Measurements from ENCODE around the gene IQSEC3.
"Not testable (repeated sequence)": the region's sequence is repeated elsewhere in the genome, so short reads cannot be mapped to it uniquely, and the experiment has no call there.

IQSEC3 gene

GRCh38 chr12:120951-121350 lies 54.4 kb downstream of the IQSEC3 start:
- no peak overlapping the region for H3K27ac ChIP-seq (ENCODE audit: low read depth, low read length)
- no peaks in the 10 kb centered on the region for H3K36me3 ChIP-seq (ENCODE audit: control insufficient read depth in 1 of 2, insufficient read depth in 2 of 2, low read length in 2 of 2)
- no peak overlapping the region for H3K9ac ChIP-seq (ENCODE audit: low read depth in 1 of 2, low read length in 2 of 2)
- H3K4me3 ChIP-seq (ENCODE audit: low read depth in 1 of 2, low read length in 2 of 2) = no peak overlapping the region
- H3K9me3 ChIP-seq (ENCODE audit: control insufficient read depth in 1 of 2, low read length in 2 of 2) = no peaks in the 10 kb centered on the region
- H3K27me3 ChIP-seq (ENCODE audit: control insufficient read depth in 1 of 2, insufficient read depth in 2 of 2, low read length in 2 of 2) = no peaks in the 10 kb centered on the region
- no peaks in the 10 kb centered on the region for H3K4me1 ChIP-seq (ENCODE audit: control insufficient read depth in 1 of 2, insufficient read depth in 2 of 2, low read length in 2 of 2)

DNA sequence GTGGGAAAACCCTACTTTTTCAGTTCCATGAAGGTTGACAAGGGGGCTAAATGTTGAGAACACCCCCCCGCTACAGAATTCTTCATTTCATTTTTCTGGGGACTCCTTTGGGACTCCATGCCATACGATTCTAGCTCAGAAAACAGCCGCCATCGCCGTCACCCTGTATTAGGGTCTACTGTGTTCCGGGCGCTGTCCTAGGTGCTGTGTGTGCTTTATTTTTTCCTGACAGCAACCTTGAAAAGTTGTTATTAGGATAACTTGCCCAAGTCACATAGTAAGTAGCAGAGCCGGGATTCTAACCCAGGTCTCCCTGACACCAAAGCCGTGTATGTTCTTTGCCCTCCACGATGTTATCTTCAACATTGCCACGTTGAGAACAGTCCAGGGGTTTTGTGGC lies 55.1 kb downstream of the IQSEC3 start:
- Histone ChIP-seq H3K9ac (ENCODE audit: low read depth in 1 of 2, low read length in 2 of 2) (no peak overlapping the region), H3K27ac (ENCODE audit: low read depth, low read length) (no peak overlapping the region), H3K9me3 (ENCODE audit: control insufficient read depth in 1 of 2, low read length in 2 of 2) (no peaks in the 10 kb centered on the region), H3K4me1 (ENCODE audit: control insufficient read depth in 1 of 2, insufficient read depth in 2 of 2, low read length in 2 of 2) (no peaks in the 10 kb centered on the region), H3K4me3 (ENCODE audit: low read depth in 1 of 2, low read length in 2 of 2) (no peak overlapping the region), H3K27me3 (ENCODE audit: control insufficient read depth in 1 of 2, insufficient read depth in 2 of 2, low read length in 2 of 2) (no peaks in the 10 kb centered on the region), H3K36me3 (ENCODE audit: control insufficient read depth in 1 of 2, insufficient read depth in 2 of 2, low read length in 2 of 2) (no peaks in the 10 kb centered on the region)

DNA sequence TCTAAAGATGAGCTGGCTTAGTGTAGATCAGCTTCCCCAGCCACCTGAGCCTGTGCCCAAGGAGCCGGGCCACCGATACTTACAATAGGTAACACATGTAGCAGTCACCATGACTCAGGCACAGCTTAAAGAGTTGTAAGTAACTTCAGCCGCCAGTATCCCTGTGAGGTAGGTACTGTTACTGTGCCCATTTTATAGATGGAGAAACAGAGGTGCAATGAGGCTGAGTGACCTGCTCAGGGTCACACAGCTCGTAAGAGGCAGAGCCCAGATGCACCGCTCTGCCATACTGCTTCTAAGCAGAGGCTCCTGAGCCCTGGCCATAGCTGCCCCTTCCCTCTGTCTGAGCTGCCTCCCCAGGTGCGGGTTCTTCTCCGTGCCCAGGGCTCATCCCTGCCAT lies 58.5 kb downstream of the IQSEC3 start:
- Histone ChIP-seq H3K27me3 (ENCODE audit: control insufficient read depth in 1 of 2, insufficient read depth in 2 of 2, low read length in 2 of 2) (peaks cover 0 to 8% of the 10 kb centered on the region in 2 donors), H3K4me3 (ENCODE audit: low read depth in 1 of 2, low read length in 2 of 2) (no peak overlapping the region), H3K27ac (ENCODE audit: low read depth, low read length) (no peak overlapping the region), H3K4me1 (ENCODE audit: control insufficient read depth in 1 of 2, insufficient read depth in 2 of 2, low read length in 2 of 2) (no peaks in the 10 kb centered on the region), H3K9ac (ENCODE audit: low read depth in 1 of 2, low read length in 2 of 2) (no peak overlapping the region), H3K36me3 (ENCODE audit: control insufficient read depth in 1 of 2, insufficient read depth in 2 of 2, low read length in 2 of 2) (no peaks in the 10 kb centered on the region), H3K9me3 (ENCODE audit: control insufficient read depth in 1 of 2, low read length in 2 of 2) (no peaks in the 10 kb centered on the region)

GRCh38 chr12:125566-125965 lies 59.0 kb downstream of the IQSEC3 start:
- no peak overlapping the region for H3K27ac ChIP-seq (ENCODE audit: low read depth, low read length)
- no peaks in the 10 kb centered on the region for H3K36me3 ChIP-seq (ENCODE audit: control insufficient read depth in 1 of 2, insufficient read depth in 2 of 2, low read length in 2 of 2)
- H3K4me1 ChIP-seq (ENCODE audit: control insufficient read depth in 1 of 2, insufficient read depth in 2 of 2, low read length in 2 of 2) = no peaks in the 10 kb centered on the region
- H3K9me3 ChIP-seq (ENCODE audit: control insufficient read depth in 1 of 2, low read length in 2 of 2) = no peaks in the 10 kb centered on the region
- no peak overlapping the region for H3K4me3 ChIP-seq (ENCODE audit: low read depth in 1 of 2, low read length in 2 of 2)
- no peak overlapping the region for H3K9ac ChIP-seq (ENCODE audit: low read depth in 1 of 2, low read length in 2 of 2)
- peaks cover 0 to 8% of the 10 kb centered on the region in 2 donors for H3K27me3 ChIP-seq (ENCODE audit: control insufficient read depth in 1 of 2, insufficient read depth in 2 of 2, low read length in 2 of 2)

DNA sequence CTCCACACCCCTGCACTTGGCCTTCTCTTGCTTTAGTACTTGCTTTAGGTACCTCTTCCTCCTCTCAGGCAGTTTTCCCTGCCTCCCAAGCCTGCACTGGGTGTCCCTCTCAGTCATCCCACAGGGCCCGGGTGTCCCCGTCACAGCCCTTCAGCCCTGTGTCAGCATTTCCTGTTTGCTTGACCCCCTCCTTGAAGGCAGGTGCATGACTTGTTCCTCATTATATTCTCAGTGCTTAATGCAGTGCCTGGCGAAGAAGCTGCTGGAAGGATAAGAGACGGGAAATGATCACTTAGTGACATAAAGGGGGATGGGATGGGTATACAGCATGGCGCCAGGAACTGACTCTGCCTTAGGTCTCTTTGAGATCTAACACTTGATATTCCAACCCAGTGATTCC lies 61.5 kb downstream of the IQSEC3 start:
- Histone ChIP-seq H3K9me3 (ENCODE audit: control insufficient read depth in 1 of 2, low read length in 2 of 2) (no peaks in the 10 kb centered on the region), H3K9ac (ENCODE audit: low read depth in 1 of 2, low read length in 2 of 2) (no peak overlapping the region), H3K27ac (ENCODE audit: low read depth, low read length) (no peak overlapping the region), H3K4me3 (ENCODE audit: low read depth in 1 of 2, low read length in 2 of 2) (no peak overlapping the region), H3K36me3 (ENCODE audit: control insufficient read depth in 1 of 2, insufficient read depth in 2 of 2, low read length in 2 of 2) (no peaks in the 10 kb centered on the region), H3K4me1 (ENCODE audit: control insufficient read depth in 1 of 2, insufficient read depth in 2 of 2, low read length in 2 of 2) (no peaks in the 10 kb centered on the region), H3K27me3 (ENCODE audit: control insufficient read depth in 1 of 2, insufficient read depth in 2 of 2, low read length in 2 of 2) (peaks cover 0 to 8% of the 10 kb centered on the region in 2 donors)

- Histone ChIP-seq H3K9ac (ENCODE audit: low read depth in 1 of 2, low read length in 2 of 2) (no peak overlapping the region), H3K9me3 (ENCODE audit: control insufficient read depth in 1 of 2, low read length in 2 of 2) (no peaks in the 10 kb centered on the region), H3K4me3 (ENCODE audit: low read depth in 1 of 2, low read length in 2 of 2) (no peak overlapping the region), H3K27ac (ENCODE audit: low read depth, low read length) (no peak overlapping the region), H3K4me1 (ENCODE audit: control insufficient read depth in 1 of 2, insufficient read depth in 2 of 2, low read length in 2 of 2) (no peaks in the 10 kb centered on the region), H3K27me3 (ENCODE audit: control insufficient read depth in 1 of 2, insufficient read depth in 2 of 2, low read length in 2 of 2) (peaks cover 0 to 8% of the 10 kb centered on the region in 2 donors), H3K36me3 (ENCODE audit: control insufficient read depth in 1 of 2, insufficient read depth in 2 of 2, low read length in 2 of 2) (no peaks in the 10 kb centered on the region)
These were observed 62.4 kb downstream of the IQSEC3 start for GRCh38 chr12:129001-129400.

DNA sequence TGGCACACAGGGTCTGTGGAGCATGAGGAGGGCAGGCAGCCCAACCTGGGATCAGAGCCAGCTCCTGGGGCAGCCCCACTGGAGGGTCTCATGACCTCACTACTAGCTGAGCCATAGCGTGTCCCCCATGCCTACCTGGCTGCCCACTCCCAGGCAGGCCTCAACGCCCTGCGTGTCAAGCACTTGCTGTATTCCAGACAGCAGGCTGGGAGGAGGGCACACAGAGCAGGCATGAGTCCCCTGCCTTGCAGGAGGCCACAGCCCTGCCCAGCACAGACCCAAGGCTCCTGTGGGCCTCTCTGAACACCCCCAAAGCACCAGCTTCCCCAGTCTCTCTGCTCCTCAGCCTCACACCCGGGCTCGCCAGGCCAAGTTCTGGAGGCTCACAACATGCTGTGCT lies 64.0 kb downstream of the IQSEC3 start:
- Histone ChIP-seq H3K36me3 (ENCODE audit: control insufficient read depth in 1 of 2, insufficient read depth in 2 of 2, low read length in 2 of 2) (no peaks in the 10 kb centered on the region), H3K9ac (ENCODE audit: low read depth in 1 of 2, low read length in 2 of 2) (no peak overlapping the region), H3K4me1 (ENCODE audit: control insufficient read depth in 1 of 2, insufficient read depth in 2 of 2, low read length in 2 of 2) (peaks cover 0 to 4% of the 10 kb centered on the region in 2 donors), H3K4me3 (ENCODE audit: low read depth in 1 of 2, low read length in 2 of 2) (no peak overlapping the region), H3K9me3 (ENCODE audit: control insufficient read depth in 1 of 2, low read length in 2 of 2) (no peaks in the 10 kb centered on the region), H3K27me3 (ENCODE audit: control insufficient read depth in 1 of 2, insufficient read depth in 2 of 2, low read length in 2 of 2) (peaks cover 0 to 8% of the 10 kb centered on the region in 2 donors), H3K27ac (ENCODE audit: low read depth, low read length) (no peak overlapping the region)

DNA sequence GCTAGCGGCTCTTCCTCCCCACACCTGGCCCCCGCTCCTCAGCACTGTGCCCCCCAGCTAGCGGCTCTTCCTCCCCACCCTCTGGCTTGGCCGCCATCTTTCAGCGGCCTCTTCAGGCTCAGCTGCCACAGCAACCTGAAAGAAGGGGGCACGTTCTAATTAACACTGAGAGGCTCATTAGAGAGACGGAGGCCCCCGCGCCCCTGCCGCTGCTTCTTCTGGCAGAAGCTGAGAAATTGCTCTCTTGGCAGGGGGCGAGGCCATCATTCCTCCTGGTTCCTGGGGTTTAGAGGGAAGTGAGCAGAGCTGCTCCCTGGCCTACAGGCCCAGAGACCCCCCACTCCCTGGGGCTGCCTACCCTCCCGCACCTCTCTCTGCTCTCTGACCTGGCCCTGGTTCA lies 64.4 kb downstream of the IQSEC3 start:
- no peaks in the 10 kb centered on the region for H3K9me3 ChIP-seq (ENCODE audit: control insufficient read depth in 1 of 2, low read length in 2 of 2)
- H3K9ac ChIP-seq (ENCODE audit: low read depth in 1 of 2, low read length in 2 of 2) = no peak overlapping the region
- no peak overlapping the region for H3K4me3 ChIP-seq (ENCODE audit: low read depth in 1 of 2, low read length in 2 of 2)
- no peak overlapping the region for H3K27ac ChIP-seq (ENCODE audit: low read depth, low read length)
- peaks cover 0 to 4% of the 10 kb centered on the region in 2 donors for H3K4me1 ChIP-seq (ENCODE audit: control insufficient read depth in 1 of 2, insufficient read depth in 2 of 2, low read length in 2 of 2)
- H3K36me3 ChIP-seq (ENCODE audit: control insufficient read depth in 1 of 2, insufficient read depth in 2 of 2, low read length in 2 of 2) = no peaks in the 10 kb centered on the region
- H3K27me3 ChIP-seq (ENCODE audit: control insufficient read depth in 1 of 2, insufficient read depth in 2 of 2, low read length in 2 of 2) = peaks cover 0 to 8% of the 10 kb centered on the region in 2 donors

DNA sequence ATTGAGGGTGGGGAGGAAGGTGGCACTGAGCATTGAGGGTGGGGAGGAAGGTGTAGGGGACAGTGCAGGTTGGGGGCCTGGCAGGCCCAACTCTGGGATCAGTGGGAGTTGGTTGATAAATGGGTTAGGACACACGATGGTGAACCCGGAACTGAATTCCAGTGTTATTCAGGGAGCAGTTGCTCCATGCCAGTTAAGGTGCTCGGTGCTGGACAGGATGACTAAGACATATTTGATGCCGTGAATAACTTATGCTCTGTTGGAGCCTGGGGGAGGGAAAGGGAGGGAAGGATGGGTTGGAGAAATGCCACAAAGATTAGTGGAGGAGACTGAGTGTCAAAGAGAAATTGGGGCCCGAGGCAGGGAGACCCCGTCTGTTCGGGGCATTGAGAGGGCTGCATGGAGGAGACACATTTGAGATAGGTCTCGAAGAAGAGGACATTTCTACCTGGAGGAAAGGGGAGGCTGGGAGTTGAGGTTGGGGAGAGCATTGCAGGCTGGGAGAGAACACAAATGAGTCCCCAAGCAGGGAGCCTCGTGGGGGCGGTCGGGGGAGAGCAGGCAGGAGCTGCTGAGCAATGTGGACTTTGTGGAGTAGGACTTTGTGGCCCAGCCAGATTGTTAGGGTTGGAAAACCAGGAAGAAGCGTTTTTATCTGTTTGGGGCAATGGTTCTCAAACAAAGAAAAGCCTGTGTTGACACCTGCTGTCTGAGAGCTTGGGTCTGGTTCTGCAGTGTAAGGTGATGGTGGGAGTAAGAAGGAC lies 65.3 kb downstream of the IQSEC3 start:
- Histone ChIP-seq H3K9me3 (ENCODE audit: control insufficient read depth in 1 of 2, low read length in 2 of 2) (no peaks in the 10 kb centered on the region), H3K36me3 (ENCODE audit: control insufficient read depth in 1 of 2, insufficient read depth in 2 of 2, low read length in 2 of 2) (no peaks in the 10 kb centered on the region), H3K4me1 (ENCODE audit: control insufficient read depth in 1 of 2, insufficient read depth in 2 of 2, low read length in 2 of 2) (peaks cover 0 to 4% of the 10 kb centered on the region in 2 donors), H3K4me3 (ENCODE audit: low read depth in 1 of 2, low read length in 2 of 2) (no peak overlapping the region), H3K9ac (ENCODE audit: low read depth in 1 of 2, low read length in 2 of 2) (no peak overlapping the region), H3K27ac (ENCODE audit: low read depth, low read length) (no peak overlapping the region), H3K27me3 (ENCODE audit: control insufficient read depth in 1 of 2, insufficient read depth in 2 of 2, low read length in 2 of 2) (peaks cover 0 to 8% of the 10 kb centered on the region in 2 donors)

DNA sequence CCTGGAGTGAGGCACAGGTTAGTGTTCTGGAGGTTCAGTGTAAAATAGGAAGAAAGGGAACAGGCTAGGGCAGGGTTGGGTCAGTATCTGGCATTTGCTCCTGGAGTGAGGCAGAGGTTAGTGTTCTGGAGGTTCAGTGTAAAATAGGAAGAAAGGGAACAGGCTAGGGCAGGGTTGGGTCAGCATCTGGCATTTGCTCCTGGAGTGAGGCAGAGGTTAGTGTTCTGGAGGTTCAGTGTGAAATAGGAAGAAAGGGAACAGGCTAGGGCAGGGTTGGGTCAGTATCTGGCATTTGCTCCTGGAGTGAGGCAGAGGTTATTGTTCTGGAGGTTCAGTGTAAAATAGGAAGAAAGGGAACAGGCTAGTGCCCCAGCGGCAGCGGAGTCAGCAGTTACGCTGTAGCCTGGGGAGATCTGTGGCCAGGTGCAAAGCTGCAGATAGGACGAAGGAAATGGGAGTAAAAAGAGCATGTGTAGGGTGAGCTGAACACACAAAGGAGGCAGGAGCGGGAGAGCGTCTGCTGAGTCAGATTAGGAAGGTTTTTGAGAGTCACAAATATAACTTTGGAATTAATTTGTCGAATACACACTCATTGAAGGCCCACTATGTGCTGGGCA lies 67.2 kb downstream of the IQSEC3 start:
- not testable (repeated sequence) for H3K9me3 ChIP-seq (ENCODE audit: control insufficient read depth in 1 of 2, low read length in 2 of 2); H3K36me3 ChIP-seq (ENCODE audit: control insufficient read depth in 1 of 2, insufficient read depth in 2 of 2, low read length in 2 of 2); H3K4me1 ChIP-seq (ENCODE audit: control insufficient read depth in 1 of 2, insufficient read depth in 2 of 2, low read length in 2 of 2); H3K27ac ChIP-seq (ENCODE audit: low read depth, low read length); H3K4me3 ChIP-seq (ENCODE audit: low read depth in 1 of 2, low read length in 2 of 2); H3K9ac ChIP-seq (ENCODE audit: low read depth in 1 of 2, low read length in 2 of 2); H3K27me3 ChIP-seq (ENCODE audit: control insufficient read depth in 1 of 2, insufficient read depth in 2 of 2, low read length in 2 of 2)
